GM18499 (cell line): ENCODE results near the gene SYNGAP1.

ENCODE experiments used
- ATAC-seq: cut with Tn5 transposase; IDR thresholded peaks from one replicate; pipeline ENCODE4 v1.9.1; 2021; ENCODE audit warnings: moderate number of reproducible peaks; ENCODE audit not compliant: insufficient read depth, unreplicated experiment

SYNGAP1 gene

DNA sequence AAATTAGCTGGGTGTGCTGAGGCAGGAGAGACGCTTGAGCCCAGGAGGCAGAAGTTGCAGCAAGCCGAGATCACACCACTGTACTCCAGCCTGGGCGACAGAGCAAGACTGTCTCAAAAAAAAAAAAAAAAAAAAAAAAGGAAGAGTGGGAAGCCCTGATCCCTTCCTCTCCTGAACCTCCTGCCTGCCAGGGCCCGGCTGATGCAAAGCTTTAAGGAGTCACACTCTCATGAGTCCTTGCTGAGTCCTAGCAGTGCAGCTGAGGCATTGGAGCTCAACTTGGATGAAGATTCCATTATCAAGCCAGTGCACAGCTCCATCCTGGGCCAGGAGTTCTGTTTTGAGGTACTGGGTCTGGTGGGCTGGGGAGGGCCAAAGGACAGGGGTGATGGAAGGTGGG is 15.1 kb downstream of the SYNGAP1 start:
- ATAC-seq: no peak

DNA sequence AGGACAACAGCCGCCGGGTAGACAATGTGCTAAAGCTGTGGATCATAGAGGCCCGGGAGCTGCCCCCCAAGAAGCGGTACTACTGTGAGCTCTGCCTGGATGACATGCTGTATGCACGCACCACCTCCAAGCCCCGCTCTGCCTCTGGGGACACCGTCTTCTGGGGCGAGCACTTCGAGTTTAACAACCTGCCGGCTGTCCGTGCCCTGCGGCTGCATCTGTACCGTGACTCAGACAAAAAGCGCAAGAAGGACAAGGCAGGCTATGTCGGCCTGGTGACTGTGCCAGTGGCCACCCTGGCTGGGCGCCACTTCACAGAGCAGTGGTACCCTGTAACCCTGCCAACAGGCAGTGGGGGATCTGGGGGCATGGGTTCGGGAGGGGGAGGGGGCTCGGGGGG is 17.8 kb downstream of the SYNGAP1 start:
- no peak for ATAC-seq

DNA sequence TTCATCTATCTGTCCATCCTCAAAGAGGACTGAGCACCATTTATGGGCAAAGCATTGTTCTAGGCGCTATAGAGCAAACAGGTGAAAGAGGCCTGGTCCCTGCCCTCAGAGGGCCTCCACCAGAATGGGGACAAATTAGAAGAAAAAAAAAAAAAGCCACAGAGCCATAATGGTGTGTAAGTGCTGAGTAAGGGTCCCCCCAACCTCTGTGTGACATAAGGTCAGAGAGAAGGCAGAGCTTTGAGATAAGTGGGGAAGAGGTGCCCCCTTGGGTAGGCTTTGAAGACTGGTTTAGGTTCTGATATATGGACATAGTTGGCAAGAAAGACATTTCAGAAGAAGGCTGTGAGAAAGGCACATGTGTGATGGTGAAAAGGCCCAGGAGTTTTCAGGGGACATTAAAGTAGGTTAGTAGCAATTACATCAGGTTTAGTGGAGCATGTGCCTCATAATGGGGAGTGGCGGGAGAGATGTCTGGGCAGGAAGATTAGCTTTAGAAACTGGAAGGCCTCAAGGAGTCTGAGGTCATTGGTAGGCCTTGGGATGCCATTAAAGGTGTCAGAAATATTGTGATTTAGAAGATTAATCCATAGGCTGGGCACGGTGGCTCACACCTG is 19.2 kb downstream of the SYNGAP1 start:
- ATAC-seq: no peak

DNA sequence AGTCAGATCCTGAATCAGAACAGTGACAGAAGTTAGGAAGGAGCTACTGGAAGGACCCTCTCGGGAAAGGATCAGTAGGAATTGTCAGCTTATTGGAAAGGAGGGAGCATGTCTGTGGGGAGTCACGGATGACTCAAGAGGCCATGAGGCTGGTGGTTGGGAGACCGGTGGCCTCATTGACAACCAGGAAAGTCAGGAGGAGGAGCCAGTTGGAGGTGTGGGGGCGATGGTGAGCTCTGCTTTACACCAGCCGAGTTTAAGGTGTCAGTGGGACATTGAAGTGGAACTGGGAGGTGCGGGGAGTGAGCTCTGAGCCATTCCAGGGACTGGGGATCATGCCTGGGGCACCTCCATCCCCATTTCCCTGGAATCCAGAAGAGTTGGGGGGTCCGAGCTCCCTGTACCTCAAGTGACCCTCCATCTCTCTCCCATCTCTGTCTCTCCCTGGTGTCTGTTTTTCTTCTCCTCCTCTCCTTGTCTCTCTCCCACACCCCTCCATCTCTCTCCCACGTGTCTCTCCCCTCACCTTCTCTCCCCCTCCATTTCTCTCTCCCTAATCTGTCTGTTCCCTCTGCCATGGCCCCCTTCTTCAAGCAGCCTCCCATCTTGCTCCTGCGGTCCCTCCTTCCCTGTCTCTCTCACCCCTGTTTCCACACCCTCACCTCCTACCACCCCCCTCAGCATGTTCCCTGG is 20.2 kb downstream of the SYNGAP1 start:
- no peak for ATAC-seq

- ATAC-seq: no peak
Measured at GRCh38 chr6:33440649-33441309, 20.9 kb downstream of the SYNGAP1 start.

- no peak for ATAC-seq
Measured at GRCh38 chr6:33441457-33441856, 21.6 kb downstream of the SYNGAP1 start.

GRCh38 chr6:33442283-33442682 is 22.4 kb downstream of the SYNGAP1 start:
- ATAC-seq: no peak

GRCh38 chr6:33443025-33443424 is 23.2 kb downstream of the SYNGAP1 start:
- ATAC-seq: no peak

GRCh38 chr6:33443619-33444504 is 24.0 kb downstream of the SYNGAP1 start:
- no peak for ATAC-seq

- no peak for ATAC-seq
Measured at GRCh38 chr6:33445119-33445603, 25.3 kb downstream of the SYNGAP1 start.

- no peak for ATAC-seq
Measured at GRCh38 chr6:33446356-33446755, 26.5 kb downstream of the SYNGAP1 start.

GRCh38 chr6:33450434-33450833 is 30.6 kb downstream of the SYNGAP1 start:
- ATAC-seq: no peak

GRCh38 chr6:33451606-33452005 is 31.7 kb downstream of the SYNGAP1 start:
- no peak for ATAC-seq

- ATAC-seq: no peak
Measured at GRCh38 chr6:33452496-33452895, 32.6 kb downstream of the SYNGAP1 start.

DNA sequence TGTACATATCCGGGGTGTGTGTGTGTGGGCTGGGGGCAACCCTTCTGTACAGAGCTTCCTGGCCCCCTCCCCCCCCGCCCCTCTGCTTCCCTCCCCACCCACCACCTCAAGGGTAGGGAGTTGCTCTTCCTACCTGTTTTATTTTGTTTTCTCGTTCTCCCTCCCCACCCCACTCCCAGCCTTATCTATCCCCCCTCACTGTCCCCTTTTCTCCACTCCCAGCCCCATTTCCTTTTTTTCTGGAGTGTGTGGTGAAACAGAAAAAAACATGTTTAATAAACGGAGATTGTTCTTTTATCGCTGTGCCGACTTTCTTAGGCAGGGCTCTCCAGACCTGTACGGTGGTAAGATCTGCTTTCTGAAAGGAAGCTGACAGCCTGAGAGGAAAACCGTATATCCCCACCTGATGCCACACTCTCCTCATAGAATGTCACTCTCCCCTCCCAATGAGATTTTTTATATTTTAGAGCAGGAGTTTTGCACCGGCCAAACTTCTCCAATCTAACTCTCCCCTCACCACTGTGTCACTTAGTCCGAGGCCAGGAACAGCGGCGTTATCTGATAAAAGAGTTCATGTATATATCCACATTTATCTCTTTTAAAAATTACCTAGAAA is 33.6 kb downstream of the SYNGAP1 start:
- ATAC-seq: no peak

GRCh38 chr6:33454009-33454946 is 34.4 kb downstream of the SYNGAP1 start, which contains the start of gene ZBTB9:
Gene ZBTB9 (plus strand): TSS chr6:33454576. CDS start chr6:33455101, 525 bp downstream.
- peak; percentile 94 for ATAC-seq

DNA sequence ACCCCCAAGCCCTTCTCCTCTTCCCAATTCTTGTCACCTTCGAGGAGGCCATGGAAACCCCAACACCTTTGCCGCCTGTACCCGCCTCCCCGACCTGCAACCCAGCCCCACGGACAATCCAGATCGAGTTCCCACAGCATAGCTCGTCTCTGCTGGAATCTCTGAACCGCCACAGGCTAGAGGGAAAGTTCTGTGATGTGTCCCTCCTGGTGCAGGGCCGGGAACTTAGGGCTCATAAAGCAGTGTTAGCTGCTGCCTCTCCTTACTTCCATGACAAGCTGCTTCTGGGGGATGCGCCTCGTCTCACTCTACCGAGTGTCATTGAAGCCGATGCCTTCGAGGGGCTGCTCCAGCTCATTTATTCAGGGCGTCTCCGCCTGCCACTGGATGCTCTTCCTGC is 35.2 kb downstream of the SYNGAP1 start:
- ATAC-seq: no peak

DNA sequence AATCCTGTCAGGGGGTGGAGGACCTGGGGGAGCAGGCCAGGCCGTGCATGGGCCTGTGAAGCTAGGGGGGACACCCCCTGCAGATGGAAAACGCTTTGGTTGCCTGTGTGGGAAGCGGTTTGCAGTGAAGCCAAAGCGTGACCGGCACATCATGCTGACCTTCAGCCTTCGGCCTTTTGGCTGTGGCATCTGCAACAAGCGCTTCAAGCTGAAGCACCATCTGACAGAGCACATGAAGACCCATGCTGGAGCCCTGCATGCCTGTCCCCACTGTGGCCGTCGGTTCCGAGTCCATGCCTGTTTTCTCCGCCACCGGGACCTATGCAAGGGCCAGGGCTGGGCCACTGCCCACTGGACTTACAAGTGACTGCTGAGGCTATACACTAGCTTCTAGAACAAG is 36.3 kb downstream of the SYNGAP1 start:
- no peak for ATAC-seq

GRCh38 chr6:33458676-33459075 is 38.8 kb downstream of the SYNGAP1 start:
- no peak for ATAC-seq
